Neural cell (in vitro differentiated cells): ENCODE data around the gene HS1BP3. TPM values are rescaled to one million over a fixed set of nuclear protein-coding genes. Genes with fewer than 3 reads are reported as not detected.

Source experiments
- H2AFZ ChIP-seq: fragments of 200-600, 300-800 bp; sonication (generic), shearing (Covaris generic); 2 replicates; pipeline ENCODE4 v1.6.0; 2014; ENCODE audit warnings: low read depth, mild to moderate bottlenecking, antibody characterized with exemption, low read length, moderate library complexity
- H3F3A ChIP-seq: fragments of 200-600 bp; shearing (Covaris generic); 2 replicates; pipeline ENCODE4 v1.6.1; 2016; ENCODE audit warnings: mild to moderate bottlenecking, moderate library complexity, mixed read lengths, antibody characterized with exemption, low read length; ENCODE audit not compliant: insufficient read depth, poor library complexity, severe bottlenecking
- H3K27ac ChIP-seq: fragments of 200-600, 300-800 bp; sonication (generic), shearing (Covaris generic); 2 replicates; pipeline ENCODE4 v1.5.1; 2014; ENCODE audit warnings: mild to moderate bottlenecking, low read length, moderate library complexity
- H3K27me3 ChIP-seq: fragments of 300-800, 200-600 bp; sonication (generic), shearing (Covaris generic); 2 replicates; pipeline ENCODE4 v1.6.0; 2014; ENCODE audit warnings: mild to moderate bottlenecking, low read depth, low read length, moderate library complexity; ENCODE audit not compliant: insufficient read depth
- H3K36me3 ChIP-seq: fragments of 300-800, 200-600 bp; sonication (generic), shearing (Covaris generic); 2 replicates; pipeline ENCODE4 v1.5.1; 2014; ENCODE audit warnings: mild to moderate bottlenecking, antibody characterized with exemption, low read length, moderate library complexity; ENCODE audit not compliant: insufficient read depth
- H3K4me2 ChIP-seq: fragments of 300-800, 200-600 bp; sonication (generic), shearing (Covaris generic); 2 replicates; pipeline ENCODE4 v1.6.0; 2014; ENCODE audit warnings: mild to moderate bottlenecking, low read length
- H3K4me3 ChIP-seq: fragments of 300-800, 200-600 bp; sonication (generic), shearing (Covaris generic); 2 replicates; pipeline ENCODE4 v1.5.1; 2014; ENCODE audit warnings: mild to moderate bottlenecking, low read length, moderate library complexity
- H3K79me2 ChIP-seq: fragments of 200-600 bp; shearing (Covaris generic); replicated peaks from 2 replicates; pipeline ENCODE4 v1.6.0; 2014; ENCODE audit warnings: mild to moderate bottlenecking, low read length, moderate library complexity; ENCODE audit not compliant: insufficient read depth
- H3K9ac ChIP-seq: fragments of 300-800, 200-600 bp; sonication (generic), shearing (Covaris generic); 2 replicates; pipeline ENCODE4 v1.6.1; 2016; ENCODE audit warnings: mild to moderate bottlenecking, low read length, mixed read lengths
- H3K9me2 ChIP-seq: fragments of 200-600 bp; shearing (Covaris generic); 2 replicates; pipeline ENCODE4 v1.6.1; 2016; ENCODE audit warnings: mild to moderate bottlenecking, low read length, mixed read lengths; ENCODE audit not compliant: insufficient read depth
- H3K9me3 ChIP-seq: fragments of 200-600, 300-800 bp; sonication (generic), shearing (Covaris generic); 2 replicates; pipeline ENCODE4 v1.6.1; 2016; ENCODE audit warnings: mild to moderate bottlenecking, mixed run types, low read length, moderate library complexity, mixed read lengths
- H4K20me1 ChIP-seq: fragments of 200-600 bp; shearing (Covaris generic); 2 replicates; pipeline ENCODE4 v1.6.1; 2016; ENCODE audit warnings: mild to moderate bottlenecking, mixed run types; ENCODE audit not compliant: insufficient read depth
- EP300 ChIP-seq: fragments of 450-650 bp; conservative IDR thresholded peaks from 2 replicates; pipeline ENCODE4 v1.6.1; 2014; ENCODE audit warnings: antibody characterized with exemption, mild to moderate bottlenecking, moderate library complexity; ENCODE audit not compliant: poor library complexity, severe bottlenecking
- EZH2 ChIP-seq: fragments of 200-600, 300-800 bp; shearing (Covaris generic), sonication (generic); IDR thresholded peaks from 2 replicates; pipeline ENCODE4 v1.6.1; 2014; ENCODE audit warnings: antibody characterized with exemption, low read length, borderline replicate concordance, mild to moderate bottlenecking; ENCODE audit not compliant: insufficient read depth, poor library complexity, severe bottlenecking
- POLR2AphosphoS5 ChIP-seq: IDR thresholded peaks from 2 replicates; pipeline ENCODE4 v1.6.1; 2012
- RAD21 ChIP-seq: fragments of 450-650 bp; conservative IDR thresholded peaks from 2 replicates; pipeline ENCODE4 v1.6.1; 2014; ENCODE audit warnings: antibody characterized with exemption, mild to moderate bottlenecking, moderate library complexity
- SMC3 ChIP-seq: fragments of 450-650 bp; conservative IDR thresholded peaks from 2 replicates; pipeline ENCODE4 v1.6.1; 2014; ENCODE audit warnings: antibody characterized with exemption, mild to moderate bottlenecking, moderate library complexity; ENCODE audit not compliant: poor library complexity
- TAF1 ChIP-seq: IDR thresholded peaks from 2 replicates; pipeline ENCODE4 v1.6.1; 2012; ENCODE audit warnings: low read depth
- polyA plus RNA-seq: library from polyadenylated mRNA; depleted of rRNA; stranded (reverse); fragments of >200 nt; gene quantifications from 2 replicates; pipeline ENCODE4 v1.2.3, GENCODE V29; 2014
- TF ChIP-seq, protein P1 (sequence below): fragments of 450-650 bp; IDR thresholded peaks from 2 replicates; pipeline ENCODE4 v1.5.1; 2014; ENCODE audit warnings: antibody characterized with exemption, mild to moderate bottlenecking, moderate library complexity; ENCODE audit not compliant: poor library complexity, severe bottlenecking
- TF ChIP-seq, protein P2 (sequence below): IDR thresholded peaks from 2 replicates; pipeline ENCODE4 v1.6.1; 2012; ENCODE audit warnings: borderline replicate concordance

HS1BP3 gene
- polyA plus RNA-seq, 1 donor from 2014 or later: 8.9 TPM

DNA sequence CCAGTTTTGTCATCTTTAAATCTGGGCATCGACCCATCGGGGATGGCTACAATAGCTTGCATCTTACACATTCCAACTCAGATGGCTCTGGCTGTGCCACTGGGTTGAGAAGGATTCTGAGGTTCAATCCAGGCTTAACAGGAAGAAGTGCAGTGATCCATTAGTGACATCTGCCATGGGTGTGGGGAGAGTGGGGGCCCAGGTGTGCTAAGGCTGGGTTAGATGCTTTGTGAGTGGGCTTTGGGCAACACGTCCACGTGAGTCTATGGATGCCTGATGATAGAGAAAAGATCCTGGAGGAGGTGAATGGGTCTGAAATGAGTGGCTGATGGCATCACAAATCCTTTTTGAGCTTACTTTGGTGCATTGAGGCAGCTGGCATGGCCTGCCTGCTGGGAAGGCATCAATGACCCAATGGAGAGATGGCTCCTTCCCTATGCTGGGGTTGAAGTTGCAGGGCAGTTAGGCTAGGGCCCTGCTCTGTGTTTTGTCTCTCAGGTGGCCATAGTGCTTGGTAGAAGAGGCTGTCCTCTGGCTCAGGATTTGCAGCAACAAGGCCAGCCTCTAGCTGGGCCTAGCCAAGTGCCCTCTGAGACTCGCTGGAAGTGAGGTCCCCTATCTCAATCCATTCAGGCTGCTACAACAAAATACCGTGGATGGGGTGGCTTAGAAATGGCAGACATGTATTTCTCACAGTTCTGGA is 56.7 kb downstream of the HS1BP3 start:
- no peak overlapping the region for H3K4me3 ChIP-seq
- H2AFZ ChIP-seq: no peak overlapping the region
- H3K4me2 ChIP-seq: no peak overlapping the region
- H3F3A ChIP-seq: no peaks in the 10 kb centered on the region
- H3K9me2 ChIP-seq: no peaks in the 10 kb centered on the region
- no peaks in the 10 kb centered on the region for H3K27me3 ChIP-seq
- H3K9me3 ChIP-seq: no peaks in the 10 kb centered on the region
- no peak overlapping the region for H3K9ac ChIP-seq
- no peaks in the 10 kb centered on the region for H4K20me1 ChIP-seq
- no peaks in the 10 kb centered on the region for H3K79me2 ChIP-seq
- no peak overlapping the region for H3K27ac ChIP-seq
- no peaks in the 10 kb centered on the region for H3K36me3 ChIP-seq
- TF ChIP-seq POLR2AphosphoS5 (no peak), EZH2 (no peak), EP300 (no peak), SMC3 (no peak), TAF1 (no peak)

DNA sequence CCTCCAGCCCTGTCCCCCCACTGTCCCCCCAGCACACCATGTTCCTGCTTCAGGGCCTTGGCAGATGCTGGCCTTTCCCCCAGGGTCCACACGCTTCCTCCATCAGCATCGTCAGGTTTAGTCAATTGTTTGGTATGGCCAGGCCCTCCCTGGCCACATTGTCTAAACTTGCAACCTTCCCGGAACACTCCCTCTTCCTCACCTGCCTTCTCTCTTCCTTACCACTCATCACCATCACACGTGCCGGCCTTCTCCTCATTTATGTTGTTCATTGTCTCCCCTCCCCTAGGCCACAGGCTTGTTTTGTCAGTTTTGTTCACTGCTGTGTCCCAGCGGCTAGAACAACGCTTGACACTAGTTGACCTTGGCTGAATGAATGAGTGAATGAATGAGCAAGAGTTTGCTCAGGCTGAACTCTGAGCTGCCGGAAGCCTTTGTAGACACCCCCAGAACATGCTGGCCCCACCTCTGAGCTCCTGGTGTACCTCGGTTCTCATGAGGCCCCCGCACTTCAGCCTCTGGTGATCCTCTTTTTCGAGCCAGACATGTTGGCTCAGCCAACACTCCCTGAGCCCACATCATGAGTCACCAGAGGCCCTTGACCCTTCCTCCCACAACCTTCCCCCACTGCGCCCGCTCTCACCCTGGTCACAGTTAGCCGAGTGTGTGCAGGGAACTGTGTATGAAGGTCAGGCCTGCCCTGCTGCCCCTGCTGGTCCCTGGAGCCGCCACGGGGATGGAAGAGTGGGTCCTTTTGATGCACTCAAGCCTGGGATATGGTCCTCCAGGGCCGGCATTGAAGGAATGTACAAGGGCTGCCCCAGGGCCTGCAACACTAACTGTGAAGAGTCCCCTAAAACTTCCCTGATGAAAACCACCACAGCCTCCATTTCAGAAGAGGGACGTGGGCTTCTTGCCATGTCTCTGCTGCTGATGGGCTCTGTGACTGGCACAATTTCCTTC is 57.5 kb downstream of the HS1BP3 start:
- H3K9me2 ChIP-seq: no peaks in the 10 kb centered on the region
- H3K4me3 ChIP-seq: no peak overlapping the region
- H4K20me1 ChIP-seq: no peaks in the 10 kb centered on the region
- no peaks in the 10 kb centered on the region for H3K9me3 ChIP-seq
- no peak overlapping the region for H3K4me2 ChIP-seq
- no peak overlapping the region for H2AFZ ChIP-seq
- no peak overlapping the region for H3K9ac ChIP-seq
- H3K27ac ChIP-seq: no peak overlapping the region
- no peaks in the 10 kb centered on the region for H3K79me2 ChIP-seq
- H3F3A ChIP-seq: no peaks in the 10 kb centered on the region
- no peaks in the 10 kb centered on the region for H3K36me3 ChIP-seq
- H3K27me3 ChIP-seq: no peaks in the 10 kb centered on the region
- TF ChIP-seq EP300 (no peak), POLR2AphosphoS5 (no peak), RAD21 (no peak), EZH2 (no peak)
- TF ChIP-seq, protein P1, sequence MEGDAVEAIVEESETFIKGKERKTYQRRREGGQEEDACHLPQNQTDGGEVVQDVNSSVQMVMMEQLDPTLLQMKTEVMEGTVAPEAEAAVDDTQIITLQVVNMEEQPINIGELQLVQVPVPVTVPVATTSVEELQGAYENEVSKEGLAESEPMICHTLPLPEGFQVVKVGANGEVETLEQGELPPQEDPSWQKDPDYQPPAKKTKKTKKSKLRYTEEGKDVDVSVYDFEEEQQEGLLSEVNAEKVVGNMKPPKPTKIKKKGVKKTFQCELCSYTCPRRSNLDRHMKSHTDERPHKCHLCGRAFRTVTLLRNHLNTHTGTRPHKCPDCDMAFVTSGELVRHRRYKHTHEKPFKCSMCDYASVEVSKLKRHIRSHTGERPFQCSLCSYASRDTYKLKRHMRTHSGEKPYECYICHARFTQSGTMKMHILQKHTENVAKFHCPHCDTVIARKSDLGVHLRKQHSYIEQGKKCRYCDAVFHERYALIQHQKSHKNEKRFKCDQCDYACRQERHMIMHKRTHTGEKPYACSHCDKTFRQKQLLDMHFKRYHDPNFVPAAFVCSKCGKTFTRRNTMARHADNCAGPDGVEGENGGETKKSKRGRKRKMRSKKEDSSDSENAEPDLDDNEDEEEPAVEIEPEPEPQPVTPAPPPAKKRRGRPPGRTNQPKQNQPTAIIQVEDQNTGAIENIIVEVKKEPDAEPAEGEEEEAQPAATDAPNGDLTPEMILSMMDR: no peak
- TF ChIP-seq, protein P2, sequence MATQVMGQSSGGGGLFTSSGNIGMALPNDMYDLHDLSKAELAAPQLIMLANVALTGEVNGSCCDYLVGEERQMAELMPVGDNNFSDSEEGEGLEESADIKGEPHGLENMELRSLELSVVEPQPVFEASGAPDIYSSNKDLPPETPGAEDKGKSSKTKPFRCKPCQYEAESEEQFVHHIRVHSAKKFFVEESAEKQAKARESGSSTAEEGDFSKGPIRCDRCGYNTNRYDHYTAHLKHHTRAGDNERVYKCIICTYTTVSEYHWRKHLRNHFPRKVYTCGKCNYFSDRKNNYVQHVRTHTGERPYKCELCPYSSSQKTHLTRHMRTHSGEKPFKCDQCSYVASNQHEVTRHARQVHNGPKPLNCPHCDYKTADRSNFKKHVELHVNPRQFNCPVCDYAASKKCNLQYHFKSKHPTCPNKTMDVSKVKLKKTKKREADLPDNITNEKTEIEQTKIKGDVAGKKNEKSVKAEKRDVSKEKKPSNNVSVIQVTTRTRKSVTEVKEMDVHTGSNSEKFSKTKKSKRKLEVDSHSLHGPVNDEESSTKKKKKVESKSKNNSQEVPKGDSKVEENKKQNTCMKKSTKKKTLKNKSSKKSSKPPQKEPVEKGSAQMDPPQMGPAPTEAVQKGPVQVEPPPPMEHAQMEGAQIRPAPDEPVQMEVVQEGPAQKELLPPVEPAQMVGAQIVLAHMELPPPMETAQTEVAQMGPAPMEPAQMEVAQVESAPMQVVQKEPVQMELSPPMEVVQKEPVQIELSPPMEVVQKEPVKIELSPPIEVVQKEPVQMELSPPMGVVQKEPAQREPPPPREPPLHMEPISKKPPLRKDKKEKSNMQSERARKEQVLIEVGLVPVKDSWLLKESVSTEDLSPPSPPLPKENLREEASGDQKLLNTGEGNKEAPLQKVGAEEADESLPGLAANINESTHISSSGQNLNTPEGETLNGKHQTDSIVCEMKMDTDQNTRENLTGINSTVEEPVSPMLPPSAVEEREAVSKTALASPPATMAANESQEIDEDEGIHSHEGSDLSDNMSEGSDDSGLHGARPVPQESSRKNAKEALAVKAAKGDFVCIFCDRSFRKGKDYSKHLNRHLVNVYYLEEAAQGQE: no peak
